ENCODE results near the gene AMBRA1.

Gene AMBRA1

GRCh38 chr11:46417711-46418110, 176.1 kb downstream of the AMBRA1 start:
- TF ChIP-seq CTCF (IDR thresholded peaks at IDR 0.05; ENCODE audit: low read depth, low read length) = no peak
- DNase-seq (ENCODE audit: low read depth, low spot score) = no peak
- H3K4me3 ChIP-seq (ENCODE audit: low read depth, low read length) = no peak overlapping the region
- in situ Hi-C loops (cut with HindIII; ENCODE audit: low sequenced_read_pairs) = no loop called here

- TF ChIP-seq CTCF (IDR thresholded peaks at IDR 0.05; ENCODE audit: low read depth, low read length) = no peak
- in situ Hi-C loops (cut with HindIII; ENCODE audit: low sequenced_read_pairs) = no loop called here
- DNase-seq (ENCODE audit: low read depth, low spot score) = no peak
- no peak overlapping the region for H3K4me3 ChIP-seq (ENCODE audit: low read depth, low read length)
These were observed 178.9 kb downstream of the AMBRA1 start for GRCh38 chr11:46414879-46415278.

DNA sequence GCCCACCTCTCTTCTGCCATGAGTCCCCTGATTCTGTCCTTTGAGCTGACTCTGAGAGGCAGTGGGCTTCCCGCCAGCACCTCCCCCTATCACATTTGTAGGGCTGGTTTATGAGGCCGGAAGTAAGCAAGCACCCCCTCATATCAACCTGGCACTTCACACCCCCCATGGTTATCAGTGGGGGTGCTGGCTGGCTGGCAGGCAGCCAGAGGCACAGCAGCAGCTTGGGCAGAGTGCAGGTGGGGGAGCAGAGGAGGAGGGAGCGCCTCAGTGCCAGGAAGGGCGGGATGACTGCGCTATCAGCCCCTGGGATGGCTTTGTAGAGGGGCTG, 179.4 kb downstream of the AMBRA1 start:
- H3K4me3 ChIP-seq (ENCODE audit: low read depth, low read length) = no peak overlapping the region
- TF ChIP-seq CTCF (IDR thresholded peaks at IDR 0.05; ENCODE audit: low read depth, low read length) = no peak
- no peak for DNase-seq (ENCODE audit: low read depth, low spot score)
- in situ Hi-C loops (cut with HindIII; ENCODE audit: low sequenced_read_pairs) = no loop called here

GRCh38 chr11:46413760-46414465, 179.9 kb downstream of the AMBRA1 start:
- no peak for DNase-seq (ENCODE audit: low read depth, low spot score)

GRCh38 chr11:46410021-46410420, 183.8 kb downstream of the AMBRA1 start:
- no peak overlapping the region for H3K4me3 ChIP-seq (ENCODE audit: low read depth, low read length)
- in situ Hi-C loops (cut with HindIII; ENCODE audit: low sequenced_read_pairs) = no loop called here
- peak; percentile 9 for DNase-seq (ENCODE audit: low read depth, low spot score)
- peak; percentile 40 for TF ChIP-seq CTCF (IDR thresholded peaks at IDR 0.05; ENCODE audit: low read depth, low read length)

More at GRCh38 chr11:46413760-46414465, 179.9 kb downstream of the AMBRA1 start:
- in situ Hi-C loops (cut with HindIII; ENCODE audit: low sequenced_read_pairs) = no loop called here
- no peak for TF ChIP-seq CTCF (IDR thresholded peaks at IDR 0.05; ENCODE audit: low read depth, low read length)
- no peak overlapping the region for H3K4me3 ChIP-seq (ENCODE audit: low read depth, low read length)

DNA sequence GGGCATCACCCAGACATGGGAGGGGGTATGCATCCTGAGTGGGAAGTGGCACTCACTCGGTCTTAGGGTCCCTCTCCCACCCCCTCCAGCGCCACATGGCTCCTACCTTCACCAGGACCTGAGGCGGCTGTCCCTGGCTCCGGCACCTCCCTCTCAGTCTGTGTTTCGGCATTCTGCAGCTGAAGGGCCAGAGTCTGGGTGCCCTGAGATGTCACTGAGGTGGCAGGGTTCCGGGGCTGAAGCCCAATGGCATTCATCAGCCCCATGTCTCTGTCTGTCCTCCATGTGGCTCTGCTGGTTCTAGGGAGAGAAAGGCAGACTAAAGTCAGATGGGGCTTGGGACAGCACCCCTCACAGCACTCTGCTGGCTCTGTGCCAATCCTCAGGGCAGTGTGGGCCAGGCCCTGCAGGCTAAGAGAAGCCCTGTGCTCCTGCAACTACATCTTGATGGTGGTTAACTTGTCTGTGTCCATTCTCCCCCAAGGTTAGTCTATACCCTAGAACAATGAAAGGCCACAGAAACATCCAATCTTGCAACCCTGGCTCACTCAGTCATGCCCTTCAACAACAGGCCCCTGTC, 185.3 kb downstream of the AMBRA1 start:
- in situ Hi-C loops (cut with HindIII; ENCODE audit: low sequenced_read_pairs) = no loop called here
- no peak for TF ChIP-seq CTCF (IDR thresholded peaks at IDR 0.05; ENCODE audit: low read depth, low read length)
- no peak overlapping the region for H3K4me3 ChIP-seq (ENCODE audit: low read depth, low read length)
- DNase-seq (ENCODE audit: low read depth, low spot score) = no peak
